ENCODE measurements around the gene HYDIN.

DNA sequence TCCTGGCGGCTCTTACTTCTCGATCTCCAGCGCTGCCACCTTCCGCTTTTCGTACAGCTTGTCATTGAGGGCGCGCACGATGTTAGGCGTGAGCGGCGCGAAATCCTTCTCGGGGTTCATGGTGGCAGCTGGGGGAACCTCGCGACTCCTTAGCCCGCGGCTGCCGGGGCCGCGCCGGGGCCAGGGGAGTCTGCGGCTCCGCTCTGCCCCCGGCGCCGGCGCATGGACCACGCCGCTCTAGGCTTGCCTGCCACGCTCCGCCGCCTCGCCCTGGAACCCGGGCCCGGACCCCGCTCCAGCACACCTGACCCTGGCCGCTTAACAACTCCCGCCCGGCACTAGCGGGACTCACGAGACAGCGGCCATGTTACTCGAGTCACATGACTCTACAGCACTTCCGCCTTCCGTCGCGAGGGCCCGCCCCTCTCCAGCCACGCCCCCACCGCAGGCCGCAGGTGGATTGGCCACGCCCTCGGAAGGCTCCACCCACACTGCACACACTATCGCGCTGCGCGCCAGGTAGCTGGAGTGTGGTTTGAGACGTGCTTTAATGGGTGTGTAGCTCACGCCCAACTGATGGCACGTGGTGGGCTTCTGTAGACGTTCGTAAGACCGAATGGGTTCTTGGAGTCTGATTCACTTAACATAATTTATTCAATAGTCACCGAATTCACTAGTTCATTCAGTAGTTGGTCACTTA, 429.6 kb downstream of the HYDIN start, which contains the start of gene VAC14:
- TF ChIP-seq CTCF (IDR thresholded peaks at IDR 0.05; ENCODE audit: low read depth, low read length) (no peak), EZH2phosphoT487 (IDR thresholded peaks at IDR 0.05; ENCODE audit: low read depth) (no peak)

Measured in OCI-LY3 (cell line).